ENCODE data around the gene BOC.

- TF ChIP-seq CTCF (IDR thresholded peaks at IDR 0.05; ENCODE audit: poor library complexity, severe bottlenecking) (no peak), EP300 (conservative IDR thresholded peaks at IDR 0.05; ENCODE audit: poor library complexity, severe bottlenecking) (no peak), REST (IDR thresholded peaks at IDR 0.05; ENCODE audit: borderline replicate concordance) (no peak)
Observed at GRCh38 chr3:113247068-113247467, 35.7 kb downstream of the BOC start.

Data from neural cell (in vitro differentiated cells).